Heart right ventricle (tissue), 16 donors: Measurements from ENCODE around the gene PEDS1. TPM values are rescaled to one million over a fixed set of nuclear protein-coding genes. Genes with fewer than 3 reads are reported as not detected.

Experiments
- ATAC-seq, 8 donors: fragments of 200-7000 bp; cut with Tn5 transposase; one replicate each; pipeline ENCODE4 v1.9.1; 2020; ENCODE audit warnings: mild to moderate bottlenecking in 8 of 8, moderate library complexity in 8 of 8, moderate number of reproducible peaks in 1 of 8
- DNase-seq, 2 donors: peaks; one replicate each; pipeline ENCODE4 v3.0.0-alpha.2; 2020
- H3K27ac ChIP-seq, 10 donors: fragments of 200-600 bp; sonication (generic) in 2 of 10; one replicate each; pipeline versions ENCODE4 v1.5.0 to v1.8.0; 2020 to 2022; ENCODE audit warnings: mild to moderate bottlenecking in 3 of 10
- H3K27me3 ChIP-seq, 7 donors: fragments of 200-600 bp; one replicate each; pipeline ENCODE4 v1.8.0; 2021 to 2022; ENCODE audit warnings: mild to moderate bottlenecking in 2 of 7
- H3K36me3 ChIP-seq, 9 donors: fragments of 200-600 bp; sonication (generic) in 1 of 9; one replicate each; pipeline versions ENCODE4 v1.5.0 to v1.8.0; 2020 to 2022; ENCODE audit warnings: mild to moderate bottlenecking in 2 of 9
- H3K4me1 ChIP-seq, 9 donors: fragments of 200-600 bp; sonication (generic) in 1 of 9; one replicate each; pipeline versions ENCODE4 v1.5.0 to v1.8.0; 2020 to 2022; ENCODE audit warnings: mild to moderate bottlenecking in 4 of 9
- H3K4me3 ChIP-seq, 10 donors: fragments of 200-600 bp; sonication (generic) in 2 of 10; one replicate each; pipeline versions ENCODE4 v1.5.0 to v1.8.0; 2020 to 2022; ENCODE audit warnings: mild to moderate bottlenecking in 7 of 10, moderate library complexity in 2 of 10
- H3K9me3 ChIP-seq, 11 donors: fragments of 200-600 bp in 10 of 11; sonication (generic) in 2 of 11; one replicate each; pipeline versions ENCODE4 v1.5.0 to v1.8.0; 2013 to 2022; ENCODE audit warnings: mild to moderate bottlenecking in 2 of 11, control low read depth in 1 of 11, moderate library complexity in 1 of 11
- CTCF ChIP-seq, 9 donors: fragments of 200-600 bp; sonication (generic) in 2 of 9; IDR thresholded peaks; one replicate each; pipeline versions ENCODE4 v1.5.0 to v1.8.0; 2021 to 2022; ENCODE audit warnings: antibody characterized with exemption in 9 of 9, mild to moderate bottlenecking in 5 of 9, moderate library complexity in 1 of 9
- WGBS, 2 donors: extraction: QIAGEN DNeasy Blood & Tissue Kit; methylation state at CpG; one replicate each; pipeline ENCODE4 v1.1.7; 2013; ENCODE audit warnings: inconsistent platforms in 1 of 2; 5-methylcytosine and 5-hydroxymethylcytosine counted together
- intact Hi-C, 10 donors: fragments of 100-400 bp; cut with DNase I; formaldehyde crosslinking; loops; one replicate each; pipeline versions ENCODE4 v1.11.1 to v1.14.2; 2022
- polyA plus RNA-seq, 2 donors: library from polyadenylated mRNA; stranded (reverse); fragments of 200-250 nt; gene quantifications; one replicate each; pipeline ENCODE4 v1.2.3, GENCODE V29; 2013
- total RNA-seq, 10 donors: library from RNA; stranded (reverse); fragmentation: NEBNext Ultra II Directional in 3 of 10; extraction: Animal tissue kit (Norgen Biotek cat#: 25700) in 3 of 10; gene quantifications; one replicate each; pipeline versions ENCODE4 v1.2.1 to v1.2.4, GENCODE V29; 2021 to 2023
- donor health status: Arrhythmogenic right ventricular cardiomyopathy.
- donor health status: ischemic (EF 13 %, LVEDD 7.1; RV severe dilation, severe dysfunction).
- donor health status: healthy with polysubstance abuse.
- donor health status: DM: no; HTN: yes; CAD: no.
- donor health status: DM: no; HTN: no; CAD: no.
- donor health status: ischemic (EF 25% LVEDD 6.9; RV normal size, moderate dysfunction).
- donor health status: ischemic (EF 25% LVEDD 5.7; RV mildly dilated, moderate dysfunction).
- donor health status: healthy.
- donor health status: DM: yes; HTN: yes; CAD: no.
- donor health status: Ischemic cardiomyopathy.
- donor health status: ischemic (EF 35%, LVEDD 5.7; RV mildly dilated, moderate dysfunction).
- donor health status: nonischemic (EF 11% LVEDD 7.7; RV severe dilation, severe dysfunction).
- donor health status: DM: yes; HTN: yes; CAD: no.
- donor health status: PGD.
- donor health status: ischemic (EF 29% LVEDD 5.4; RV normal size, mild dysfunction).
- donor health status: nonischemic (EF 23%, LVEDD 6.1; RV moderate dilation, normal function).

The PEDS1 gene
- total and polyA plus RNA-seq, 12 donors = 12.2 to 40.2 (median 24.7) TPM

GRCh38 chr20:50192364-50193198 lies 39.1 kb upstream of the PEDS1 start:
- Histone ChIP-seq H3K4me1 (peaks cover 7 to 42% (median 25%) of the 10 kb centered on the region in 9 donors), H3K4me3 (peak overlapping the region; percentile 71 to 96 (median 88)), H3K9me3 (no peaks in the 10 kb centered on the region), H3K27ac (peak overlapping the region; percentile 96 to 99 (median 99)), H3K27me3 (peaks cover 0 to 9% (median 0%) of the 10 kb centered on the region in 7 donors), H3K36me3 (peaks cover 0 to 27% (median 0%) of the 10 kb centered on the region in 9 donors)
- intact Hi-C loops = loop anchor here in 8 of 10 donors (5.0 to 10.0 kb wide), 9 partner anchors 75 to 205 kb away; no protein-coding TSS in a partner anchor
- 11% methylated on average over 25 of the region's 25 CpGs for WGBS, 2 donors
- TF ChIP-seq CTCF (IDR thresholded peaks at IDR 0.05) = no peak
- DNase-seq = peak; percentile 77 to 86
- ATAC-seq = peak in 4 of 8 donors; percentile 56 to 68 (median 62)

- Histone ChIP-seq H3K4me1 (peaks cover 7 to 42% (median 25%) of the 10 kb centered on the region in 9 donors), H3K4me3 (peak overlapping the region; percentile 71 to 96 (median 88)), H3K9me3 (no peaks in the 10 kb centered on the region), H3K36me3 (peaks cover 0 to 27% (median 0%) of the 10 kb centered on the region in 9 donors), H3K27me3 (peaks cover 0 to 9% (median 0%) of the 10 kb centered on the region in 7 donors), H3K27ac (peak overlapping the region; percentile 96 to 99 (median 99))
- intact Hi-C loops = loop anchor here in 8 of 10 donors (1.0 to 10.0 kb wide), 15 partner anchors 33 to 207 kb away; no protein-coding TSS in a partner anchor
- DNase-seq (peak in 1 of 2 donors; percentile 55), ATAC-seq (peak in 3 of 8 donors; percentile 2 to 29 (median 6))
- WGBS, 2 donors = 0% methylated on average over 96 of the region's 96 CpGs
- peak in 7 of 9 donors; percentile 29 to 56 (median 43) for TF ChIP-seq CTCF (IDR thresholded peaks at IDR 0.05)
These were observed 38.2 kb upstream of the PEDS1 start for GRCh38 chr20:50191544-50192363.

GRCh38 chr20:50191065-50191543 lies 37.6 kb upstream of the PEDS1 start:
- TF ChIP-seq CTCF (IDR thresholded peaks at IDR 0.05) = peak in 1 of 9 donors; percentile 31
- peaks cover 0 to 9% (median 0%) of the 10 kb centered on the region in 7 donors for H3K27me3 ChIP-seq
- DNase-seq (peak; percentile 55 to 75), ATAC-seq (peak in 3 of 8 donors; percentile 1 to 35 (median 2))
- 0 to 1% methylated on average over 29 to 68 of the region's 69 CpGs for WGBS, 2 donors
- intact Hi-C loops = loop anchor here in 8 of 10 donors (1.0 to 10.0 kb wide), 15 partner anchors 33 to 208 kb away; no protein-coding TSS in a partner anchor
- peaks cover 7 to 46% (median 25%) of the 10 kb centered on the region in 9 donors for H3K4me1 ChIP-seq
- no peaks in the 10 kb centered on the region for H3K9me3 ChIP-seq
- H3K27ac ChIP-seq = peak overlapping the region; percentile 96 to 99 (median 99)
- H3K36me3 ChIP-seq = peaks cover 0 to 27% (median 0%) of the 10 kb centered on the region in 9 donors
- peak overlapping the region; percentile 71 to 96 (median 88) for H3K4me3 ChIP-seq
